ENCODE measurements around the gene AP5B1.

GRCh38 chr11:65739022-65739421, 41.8 kb downstream of the AP5B1 start:
- TF ChIP-seq GATA2 (IDR thresholded peaks at IDR 0.05; ENCODE audit: low read depth, low read length) (no peak), GATA3 (IDR thresholded peaks at IDR 0.05; ENCODE audit: low read depth, low read length) (no peak)

Measured in SH-SY5Y (cell line).